ENCODE measurements around the gene PTPRCAP. TPM values are rescaled to one million over a fixed set of nuclear protein-coding genes. Genes with fewer than 3 reads are reported as not detected.
A peak's percentile ranks its signal among the peaks of the same experiment; 100 is the strongest.

PTPRCAP gene
- total and polyA plus RNA-seq, 9 of the 15 experiments (the other 6 are each of a cell fraction or from before 2014, with no cell fraction given), result 0.22 to 2.0 (median 1.1) TPM; not detected in 4

GRCh38 chr11:67445515-67445914 is 8.0 kb upstream of the PTPRCAP start:
- TF ChIP-seq ZNF121 (CRISPR knock-in tag; conservative IDR thresholded peaks at IDR 0.05) (peak; percentile 88), ZKSCAN3 (CRISPR knock-in tag; IDR thresholded peaks at IDR 0.05) (no peak)

DNA sequence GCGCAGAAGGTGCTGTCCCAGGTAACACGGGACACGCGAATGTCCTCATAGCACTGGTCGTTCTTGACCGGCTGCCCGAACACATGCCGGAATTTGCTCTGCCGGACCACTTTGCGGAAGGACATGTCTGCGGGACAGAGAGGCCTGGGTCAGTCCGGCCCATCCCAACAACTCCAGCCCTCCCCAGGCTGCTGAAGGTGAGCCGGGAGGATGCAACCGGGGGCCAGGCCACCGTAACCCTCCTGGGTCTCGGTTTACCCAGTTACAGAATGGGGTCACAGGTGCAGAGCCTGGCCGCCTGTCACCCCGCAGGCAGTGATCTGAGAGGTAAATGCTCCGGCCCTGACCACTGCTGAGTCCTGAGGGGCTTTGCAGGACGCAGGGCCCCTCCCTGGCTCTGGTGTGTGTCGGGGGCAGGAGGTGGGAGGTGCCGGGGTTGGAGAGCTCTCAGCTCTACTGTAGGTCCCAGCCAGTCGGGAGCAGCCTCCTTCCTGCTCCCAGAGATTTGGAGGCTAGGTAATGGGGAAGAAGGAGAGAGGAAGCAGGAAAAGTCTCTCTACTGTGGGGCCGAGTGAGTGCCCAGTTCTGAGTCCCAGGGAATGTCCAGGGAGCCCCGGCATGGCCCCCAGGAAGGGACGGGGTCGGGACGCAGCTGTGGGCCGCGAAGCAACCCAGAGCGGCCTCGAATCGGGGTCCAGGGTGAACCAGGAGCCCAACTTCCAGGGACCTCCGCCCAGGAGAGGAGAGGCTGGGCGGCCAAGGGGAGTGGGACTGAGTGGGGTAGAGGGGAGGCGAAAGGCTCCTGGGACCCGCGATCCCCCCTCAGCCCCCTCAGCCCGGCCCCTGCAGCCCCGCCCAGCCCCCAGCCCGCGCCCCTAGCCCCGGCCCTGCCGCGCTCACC is 5.3 kb upstream of the PTPRCAP start:
- ChIA-PET POLR2A (interaction anchor here (0.8 kb wide), 2 partner anchors 9 to 41 kb away, joined by 3 to 5 read pairs; partner anchors contain the start of gene PPP1CA), CTCF (ENCODE audit: low intra/inter-chr PET ratio) (no interaction called here)
- Histone ChIP-seq H3K79me2 (ENCODE audit: control insufficient read depth, insufficient read depth, low read length) (peaks cover 13% of the 10 kb centered on the region), H3K4me1 (replicated peaks in 1 of 2; ENCODE audit: control insufficient read depth in 2 of 2, insufficient read depth in 2 of 2, low read length in 2 of 2) (peaks cover 7 to 67% of the 10 kb centered on the region in 2 experiments; a peak in 4 of 5 replicates), H3K27me3 (ENCODE audit: control insufficient read depth in 2 of 2, insufficient read depth in 2 of 2, low read length in 2 of 2) (no peaks in the 10 kb centered on the region), H3K4me2 (ENCODE audit: insufficient read depth, low read length) (peak overlapping the region; percentile 72), H3K27ac (ENCODE audit: extremely low read depth, low read depth, low read length) (peak overlapping the region; percentile 80), H4K20me1 (replicated peaks; ENCODE audit: control insufficient read depth, insufficient read depth, low read length) (no peaks in the 10 kb centered on the region), H3K4me3 (peak overlapping the region; percentile 51), H3K9me3 (replicated peaks; ENCODE audit: control insufficient read depth, insufficient read depth, low read depth, low read length) (no peaks in the 10 kb centered on the region), H3K9ac (ENCODE audit: insufficient read depth in 1 of 2, low read depth in 2 of 2, low read length in 2 of 2) (peak overlapping the region; percentile 75 to 93), H3K36me3 (ENCODE audit: control insufficient read depth, insufficient read depth, low read length) (peaks cover 44% of the 10 kb centered on the region; the same call in 2 of the 3 replicates), H3K9me1 (ENCODE audit: control insufficient read depth, insufficient read depth, low read length) (no peaks in the 10 kb centered on the region), H2AFZ (ENCODE audit: low read depth, low read length) (0 out of 2 replicates have a peak overlapping the region, but pooled peaks have one; percentile 39)
- BruUV-seq (replicated peaks), result no TSS peak
- FAIRE-seq (no peak), ATAC-seq (peak; percentile 39), DNase-seq (ENCODE audit: extremely low read depth in 1 of 4, low spot score in 3 of 4) (peak in 3 of 4 experiments; percentile 35 to 55 (median 49))
- intact Hi-C loops (cut with micrococcal nuclease), result no loop called here
- in situ Hi-C loops (cut with MboI), result no loop called here
- WGBS (ENCODE audit: insufficient coverage, low coverage, missing lambda C conversion rate), result 26% methylated on average over 12 of the region's 45 CpGs
- no peak for TF ChIP-seq GABPA (tag; conservative IDR thresholded peaks at IDR 0.05; ENCODE audit: low read depth)
- peak; percentile 50; the same call in 1 of the 2 replicates for TF ChIP-seq BCOR (IDR thresholded peaks at IDR 0.05)
- TF ChIP-seq MED1 (CRISPR knock-in tag; IDR thresholded peaks at IDR 0.05; ENCODE audit: borderline replicate concordance), result no peak
- TF ChIP-seq CHAMP1 (IDR thresholded peaks at IDR 0.05), result no peak
- peak; percentile 51; the same call in 1 of the 2 replicates for TF ChIP-seq ZNF395 (CRISPR knock-in tag; IDR thresholded peaks at IDR 0.05)
- peak; percentile 45 for TF ChIP-seq POLR2G (IDR thresholded peaks at IDR 0.05; ENCODE audit: low read depth, low read length)
- TF ChIP-seq STAG1 (CRISPR knock-in tag; IDR thresholded peaks at IDR 0.05; ENCODE audit: borderline replicate concordance), result 0 out of 2 replicates have a peak, but pooled peaks have one; percentile 15

More at GRCh38 chr11:67445515-67445914, 8.0 kb upstream of the PTPRCAP start:
- no peak overlapping the region for H2AFZ ChIP-seq (ENCODE audit: low read depth, low read length)
- no peak overlapping the region for H3K4me3 ChIP-seq
- H3K4me2 ChIP-seq (ENCODE audit: insufficient read depth, low read length), result no peak overlapping the region
- H3K79me2 ChIP-seq (ENCODE audit: control insufficient read depth, insufficient read depth, low read length), result peaks cover 13% of the 10 kb centered on the region
- DNase-seq (ENCODE audit: extremely low read depth in 1 of 4, low spot score in 3 of 4), result no peak
- 81% methylated on average over 5 of the region's 5 CpGs for WGBS (ENCODE audit: insufficient coverage, low coverage, missing lambda C conversion rate)
- H3K9me3 ChIP-seq (replicated peaks; ENCODE audit: control insufficient read depth, insufficient read depth, low read depth, low read length), result no peaks in the 10 kb centered on the region
- H3K9ac ChIP-seq (ENCODE audit: insufficient read depth in 1 of 2, low read depth in 2 of 2, low read length in 2 of 2), result no peak overlapping the region
- CTCF ChIA-PET (ENCODE audit: low intra/inter-chr PET ratio), result no interaction called here
- H3K27ac ChIP-seq (ENCODE audit: extremely low read depth, low read depth, low read length), result no peak overlapping the region
- no TSS peak for BruUV-seq (replicated peaks)
- ATAC-seq, result no peak
- H3K27me3 ChIP-seq (ENCODE audit: control insufficient read depth in 2 of 2, insufficient read depth in 2 of 2, low read length in 2 of 2), result no peaks in the 10 kb centered on the region
- H3K4me1 ChIP-seq (replicated peaks in 1 of 2; ENCODE audit: control insufficient read depth in 2 of 2, insufficient read depth in 2 of 2, low read length in 2 of 2), result peaks cover 7 to 44% of the 10 kb centered on the region in 2 experiments; a peak in 4 of 5 replicates
- H4K20me1 ChIP-seq (replicated peaks; ENCODE audit: control insufficient read depth, insufficient read depth, low read length), result no peaks in the 10 kb centered on the region
- in situ Hi-C loops (cut with MboI) (no loop called here), intact Hi-C loops (cut with micrococcal nuclease) (no loop called here)
- no peak for FAIRE-seq
- POLR2A ChIA-PET, result interaction anchor here (0.6 to 1.2 kb wide), 2 partner anchors 11 to 44 kb away, joined by 3 to 5 read pairs; no protein-coding TSS in a partner anchor
- H3K36me3 ChIP-seq (ENCODE audit: control insufficient read depth, insufficient read depth, low read length), result peaks cover 19% of the 10 kb centered on the region; the same call in 2 of the 3 replicates
- H3K9me1 ChIP-seq (ENCODE audit: control insufficient read depth, insufficient read depth, low read length), result no peaks in the 10 kb centered on the region
